IPS-18c (cell line): ENCODE data around the gene PIEZO2.

Source experiments
- H3K4me3 ChIP-seq: 2 replicates; pipeline ENCODE4 v1.7.0; 2013; ENCODE audit warnings: low read depth, mild to moderate bottlenecking, low read length, moderate library complexity; ENCODE audit not compliant: insufficient read depth
- H3K9me3 ChIP-seq: one replicate; pipeline ENCODE4 v1.6.1; 2013; ENCODE audit warnings: mild to moderate bottlenecking, low read length, moderate library complexity; ENCODE audit not compliant: control insufficient read depth, insufficient read depth

PIEZO2 gene

DNA sequence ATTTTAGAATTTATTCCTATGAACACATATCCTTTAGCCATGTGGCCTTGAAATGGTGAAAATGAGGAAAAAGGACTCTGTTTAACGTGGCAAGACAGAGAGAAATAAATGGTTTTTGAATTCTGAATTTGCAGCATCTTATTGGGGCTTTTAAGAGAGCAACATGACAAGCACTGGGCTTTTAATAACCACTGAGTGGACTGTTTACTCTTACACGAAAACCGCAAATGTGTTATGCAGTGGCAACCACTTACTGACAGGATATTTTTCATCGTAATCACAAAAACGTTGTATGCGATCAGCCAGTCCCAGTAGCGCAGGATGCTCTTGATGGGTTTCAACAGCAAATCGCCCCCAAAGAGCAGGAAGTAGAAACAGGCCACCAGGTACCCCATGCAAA lies 397.0 kb downstream of the PIEZO2 start:
- no peaks in the 10 kb centered on the region for H3K9me3 ChIP-seq
- H3K4me3 ChIP-seq, result no peak overlapping the region

DNA sequence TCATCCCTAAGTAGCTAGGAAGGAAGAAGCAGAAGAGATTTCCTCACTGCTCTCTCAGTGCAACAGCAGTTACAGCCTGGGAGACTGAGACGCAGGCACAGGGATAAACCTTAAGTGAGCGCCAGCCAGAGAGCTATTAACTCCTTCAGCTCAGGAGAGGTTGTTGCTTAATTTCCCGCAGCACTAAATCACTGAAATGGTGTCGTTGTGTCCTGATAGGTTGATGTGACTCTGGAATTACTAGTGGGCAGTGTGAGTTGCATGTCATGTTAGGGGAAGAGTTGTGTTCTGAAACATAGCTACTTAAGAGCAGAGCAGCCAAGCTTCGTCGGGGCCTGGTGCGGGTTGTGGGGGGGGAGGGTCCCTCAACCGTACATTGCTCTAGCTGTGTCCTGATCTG lies 397.7 kb downstream of the PIEZO2 start:
- Histone ChIP-seq H3K9me3 (no peaks in the 10 kb centered on the region), H3K4me3 (no peak overlapping the region)

DNA sequence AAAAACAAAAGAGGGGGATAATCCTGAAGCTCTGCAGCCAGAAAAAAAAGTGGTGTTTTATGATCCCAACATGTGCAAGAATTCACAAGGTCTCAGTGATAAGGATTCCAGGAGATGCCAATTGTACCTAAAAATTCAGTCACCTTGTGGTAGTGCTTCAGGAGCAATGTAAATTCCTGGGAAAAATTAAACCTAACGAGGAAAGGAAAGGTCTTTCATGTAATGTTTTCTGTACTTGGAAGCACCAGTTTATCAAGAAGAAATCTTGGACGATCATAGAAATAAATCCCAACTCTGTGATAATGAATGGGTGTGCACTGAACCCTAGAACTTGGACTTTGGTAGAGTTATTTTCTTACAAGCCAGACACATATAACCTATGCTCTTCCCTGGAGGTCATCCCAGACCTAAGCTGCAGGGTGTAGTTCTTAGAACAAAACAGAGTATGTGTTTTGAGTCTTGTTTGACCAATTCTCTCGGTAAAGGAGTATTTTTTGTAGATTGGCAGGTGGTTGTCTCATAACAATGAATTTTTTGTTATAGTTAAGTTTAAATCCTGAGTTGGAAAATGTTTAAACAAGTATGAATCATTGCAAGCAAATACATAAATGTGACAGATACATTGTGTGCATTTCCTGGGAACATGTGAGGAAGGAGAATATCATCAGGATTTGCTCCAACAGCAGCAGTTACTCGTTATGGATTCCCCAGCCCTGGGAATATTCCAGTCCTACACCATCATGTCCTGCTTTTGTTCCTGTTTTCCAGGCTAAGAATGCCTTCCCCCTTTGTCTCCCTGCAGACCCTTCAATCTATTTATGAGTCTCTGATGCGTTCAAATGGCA lies 399.0 kb downstream of the PIEZO2 start:
- Histone ChIP-seq H3K4me3 (no peak overlapping the region), H3K9me3 (no peaks in the 10 kb centered on the region)

DNA sequence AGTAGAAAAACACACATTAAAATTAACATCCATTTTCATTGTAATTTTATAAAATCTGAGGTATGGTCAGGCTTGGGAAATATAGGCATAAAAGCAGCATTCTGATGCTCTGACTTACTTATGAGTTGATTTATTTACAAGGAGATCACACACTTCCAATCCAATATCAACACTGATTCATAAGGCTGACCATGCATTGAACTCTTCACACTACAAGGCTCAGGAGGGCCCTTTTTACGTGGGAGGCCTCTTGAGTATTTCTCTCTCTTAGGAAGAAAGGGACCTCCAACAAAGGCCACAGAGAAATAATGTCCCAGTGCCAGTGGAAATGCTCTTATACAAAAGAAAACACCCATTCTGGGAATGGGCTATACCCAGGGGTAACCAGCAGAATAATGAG lies 400.7 kb downstream of the PIEZO2 start:
- H3K4me3 ChIP-seq, result no peak overlapping the region
- no peaks in the 10 kb centered on the region for H3K9me3 ChIP-seq

DNA sequence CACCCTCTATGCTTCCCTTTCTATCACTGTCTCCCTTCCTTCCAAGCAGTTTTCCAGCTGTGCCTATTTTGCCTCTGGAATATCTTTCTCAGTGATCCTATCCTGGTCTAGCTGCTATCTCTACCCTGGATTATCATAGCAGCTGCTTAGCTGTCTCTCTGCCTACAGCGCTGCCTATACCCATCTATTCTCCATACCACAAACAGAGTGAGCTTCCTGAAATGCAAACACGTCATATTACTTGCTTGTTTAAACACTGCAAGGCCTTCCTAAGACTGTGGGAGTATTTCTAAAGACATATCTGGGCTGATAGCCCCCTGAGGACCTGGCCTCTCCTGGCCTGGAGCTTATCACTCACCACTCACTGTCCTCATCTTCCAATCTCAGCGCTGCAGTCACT lies 403.4 kb downstream of the PIEZO2 start:
- Histone ChIP-seq H3K9me3 (no peaks in the 10 kb centered on the region), H3K4me3 (no peak overlapping the region)

DNA sequence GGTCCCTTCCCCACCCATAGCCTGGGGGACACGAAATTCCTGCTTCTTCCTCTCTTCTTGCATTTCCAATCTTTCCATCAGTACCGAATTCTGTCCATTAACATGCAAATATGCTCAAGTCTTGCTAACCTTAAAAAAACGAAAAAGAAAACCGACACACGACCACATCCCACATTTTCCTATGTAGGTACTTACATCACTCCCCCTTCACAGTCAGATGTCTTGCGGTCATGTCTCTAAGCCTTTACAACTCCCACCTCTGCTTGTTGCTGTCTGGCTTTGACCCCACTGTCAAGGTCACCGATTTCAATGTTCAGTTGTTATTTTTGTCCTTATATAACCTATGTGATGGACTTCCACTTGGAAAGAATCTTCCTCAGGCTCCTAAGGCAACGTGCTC lies 404.1 kb downstream of the PIEZO2 start:
- Histone ChIP-seq H3K4me3 (no peak overlapping the region), H3K9me3 (no peaks in the 10 kb centered on the region)

DNA sequence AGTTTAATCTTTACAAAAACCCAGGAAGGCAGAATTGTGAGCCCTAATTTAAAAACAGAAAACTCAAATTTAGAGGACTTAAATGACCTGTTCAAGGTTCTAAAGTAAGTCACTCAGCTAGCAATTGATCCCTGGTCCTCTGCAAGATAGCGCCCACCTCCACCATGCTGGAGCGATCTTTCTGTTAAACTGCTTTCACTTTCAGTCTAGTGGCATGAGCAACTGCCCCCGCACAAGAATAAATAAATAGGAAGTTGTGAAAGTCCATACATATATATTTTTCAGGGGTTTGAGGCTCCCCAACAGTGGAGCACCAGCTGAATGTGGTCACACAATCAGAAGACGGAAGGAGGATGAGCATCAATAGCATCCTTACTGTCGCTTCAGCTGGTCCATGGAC lies 405.6 kb downstream of the PIEZO2 start:
- Histone ChIP-seq H3K9me3 (no peaks in the 10 kb centered on the region), H3K4me3 (no peak overlapping the region)

DNA sequence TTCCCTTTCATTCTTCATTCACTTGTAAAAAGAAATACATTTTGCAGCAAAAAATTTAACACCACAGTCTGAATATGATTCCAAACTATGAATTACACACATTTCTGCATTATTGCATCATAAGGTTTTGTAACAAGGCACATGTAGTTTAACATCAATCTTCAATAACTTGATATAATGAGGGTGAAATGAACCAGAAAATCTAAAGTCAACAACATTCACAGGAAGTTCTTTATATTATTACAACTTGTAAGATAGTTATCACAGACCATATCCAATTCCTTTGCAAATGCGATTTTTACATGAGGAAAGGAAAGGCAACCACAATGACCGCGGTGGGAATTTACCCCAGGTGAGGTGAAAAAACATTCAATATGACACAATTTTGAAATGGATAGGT lies 410.2 kb downstream of the PIEZO2 start:
- H3K9me3 ChIP-seq, result no peaks in the 10 kb centered on the region
- H3K4me3 ChIP-seq, result no peak overlapping the region

DNA sequence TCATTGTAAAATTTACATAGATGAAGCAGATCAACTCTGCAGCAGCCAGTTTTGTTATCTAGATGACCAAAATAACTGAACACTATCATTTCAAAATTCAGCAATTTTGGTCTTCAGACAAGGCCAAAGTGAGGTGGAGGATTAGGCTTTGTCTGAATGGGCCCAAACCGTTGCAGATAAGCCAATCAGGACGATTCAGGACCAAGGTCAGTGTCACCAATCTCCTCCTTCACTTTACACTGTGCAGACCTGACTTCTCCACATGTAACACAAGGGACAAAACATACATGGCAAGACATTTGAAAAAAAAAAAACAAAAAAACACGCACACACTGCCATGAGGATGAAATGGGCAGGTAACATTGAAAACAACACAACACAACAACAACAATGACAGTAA lies 412.4 kb downstream of the PIEZO2 start:
- H3K9me3 ChIP-seq, result no peaks in the 10 kb centered on the region
- H3K4me3 ChIP-seq, result no peak overlapping the region

DNA sequence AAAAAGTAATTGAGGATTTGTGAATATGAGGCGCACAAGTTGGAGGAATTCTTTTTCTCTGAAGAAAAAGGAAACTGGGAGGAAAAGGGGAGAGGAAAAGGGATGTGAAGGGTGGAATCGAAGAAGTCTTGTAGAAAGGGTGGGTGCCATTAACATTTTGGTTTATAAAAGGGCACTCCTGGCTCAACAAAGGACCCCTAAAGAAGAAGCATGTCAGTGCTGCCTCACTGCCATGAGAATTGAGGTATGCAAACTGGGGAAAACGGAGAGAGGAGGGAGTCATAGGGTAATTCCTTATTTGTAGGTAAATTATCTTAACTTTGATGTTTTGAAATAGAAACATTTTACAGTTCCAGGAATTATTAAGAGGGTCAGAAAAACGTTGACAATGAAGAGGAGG lies 416.4 kb downstream of the PIEZO2 start:
- no peak overlapping the region for H3K4me3 ChIP-seq
- H3K9me3 ChIP-seq, result no peaks in the 10 kb centered on the region

DNA sequence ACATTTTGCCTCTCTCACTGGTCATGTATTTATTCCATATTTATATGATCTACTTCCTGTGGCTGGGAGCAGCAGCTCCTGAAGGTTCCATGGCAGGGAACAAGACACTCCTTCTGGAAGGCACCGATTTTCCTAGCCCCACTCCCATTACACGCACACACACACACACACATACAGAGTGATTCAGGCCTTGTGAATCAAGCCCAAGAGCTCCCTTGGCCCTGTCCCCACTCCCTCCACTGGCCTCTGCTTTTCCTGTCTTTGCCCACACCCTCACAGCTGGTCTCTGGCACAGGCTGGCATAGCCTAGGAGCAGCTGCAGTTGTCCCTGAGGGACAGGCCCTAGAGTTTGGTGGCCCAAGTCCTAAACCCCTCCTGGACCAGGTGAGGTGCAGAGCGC lies 421.9 kb downstream of the PIEZO2 start:
- Histone ChIP-seq H3K4me3 (no peak overlapping the region), H3K9me3 (peaks cover 2% of the 10 kb centered on the region)

DNA sequence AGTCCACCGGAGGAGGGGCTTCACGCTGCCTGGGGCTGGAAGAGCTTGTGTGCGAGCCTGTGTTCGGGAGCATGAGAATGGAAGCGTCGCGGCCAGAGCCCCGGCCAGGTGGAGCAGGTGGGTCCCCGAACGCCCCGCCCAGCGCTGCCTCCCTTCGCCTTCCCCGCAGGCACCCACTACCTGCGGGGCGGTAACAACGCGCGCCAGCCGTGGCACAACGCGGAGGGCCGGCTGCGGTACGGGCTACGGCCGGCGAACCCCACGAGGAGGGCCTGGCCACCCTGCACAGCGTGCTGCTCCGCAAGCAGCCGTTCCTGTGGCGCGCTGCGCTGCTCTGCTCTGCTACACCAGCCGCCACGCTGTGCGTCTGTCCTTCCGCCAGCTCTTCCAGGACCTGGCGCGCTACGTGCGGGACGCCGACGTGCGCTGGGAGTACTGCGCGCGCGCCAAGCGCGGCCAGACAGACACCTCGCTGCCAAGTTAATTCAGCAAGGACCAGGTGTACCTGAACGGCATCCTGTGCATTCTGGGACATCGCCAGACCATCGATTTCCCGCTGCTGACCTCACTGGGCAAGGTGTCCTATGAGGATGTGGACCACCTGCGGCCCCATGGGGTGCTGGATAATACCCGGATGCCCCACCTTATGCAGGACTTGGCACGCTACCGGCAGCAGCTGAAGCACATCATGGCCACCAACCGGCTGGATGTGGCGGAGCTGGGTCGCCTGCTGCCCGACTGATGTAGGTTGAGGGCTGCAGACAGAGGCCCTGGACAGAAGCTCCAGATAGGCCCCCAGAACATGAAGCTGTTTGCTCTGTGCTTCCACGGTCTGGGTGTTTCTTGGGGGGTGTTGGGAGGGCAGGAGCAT lies 422.9 kb downstream of the PIEZO2 start:
- Histone ChIP-seq H3K9me3 (peaks cover 2% of the 10 kb centered on the region), H3K4me3 (no peak overlapping the region)

DNA sequence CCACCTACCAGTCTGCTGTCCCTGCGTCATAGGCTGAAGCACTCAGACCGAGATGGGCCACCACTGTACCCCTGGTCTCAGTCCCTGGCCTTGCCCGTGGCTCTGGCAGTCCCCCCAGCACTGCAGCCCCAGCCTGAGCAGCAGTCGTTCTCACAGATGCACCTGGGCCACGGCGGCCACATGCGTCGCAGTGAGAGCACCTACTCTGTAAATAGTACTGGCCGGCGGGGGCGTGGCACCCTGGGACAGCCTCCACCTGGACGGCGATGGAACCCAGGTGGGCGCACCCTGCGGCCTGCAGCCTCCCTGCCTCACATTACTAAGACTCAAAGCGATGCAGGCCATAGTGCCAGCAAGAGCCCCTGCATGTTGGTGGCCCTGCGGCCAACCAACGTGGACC lies 424.7 kb downstream of the PIEZO2 start:
- peaks cover 2% of the 10 kb centered on the region for H3K9me3 ChIP-seq
- no peak overlapping the region for H3K4me3 ChIP-seq

DNA sequence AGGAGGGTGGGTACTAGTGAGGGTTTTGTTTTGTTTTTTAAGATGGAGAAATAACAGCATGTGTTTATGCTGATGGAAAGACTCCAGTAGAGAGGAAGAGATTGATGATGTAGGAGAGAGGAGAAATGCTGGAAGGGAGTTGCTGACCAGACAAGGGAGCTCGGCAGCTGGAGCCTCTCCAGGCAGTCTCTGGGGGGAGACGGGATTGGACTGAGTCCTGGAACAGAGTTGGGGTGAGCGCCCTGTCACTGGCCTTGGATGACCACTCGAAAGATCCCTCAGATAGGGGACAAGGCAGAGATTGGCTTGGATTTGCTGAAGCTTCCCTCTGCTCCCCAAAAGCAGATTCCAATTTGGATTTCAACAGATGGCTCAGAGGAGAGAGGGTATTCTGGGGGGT lies 425.9 kb downstream of the PIEZO2 start:
- peaks cover 2% of the 10 kb centered on the region for H3K9me3 ChIP-seq
- H3K4me3 ChIP-seq, result no peak overlapping the region

DNA sequence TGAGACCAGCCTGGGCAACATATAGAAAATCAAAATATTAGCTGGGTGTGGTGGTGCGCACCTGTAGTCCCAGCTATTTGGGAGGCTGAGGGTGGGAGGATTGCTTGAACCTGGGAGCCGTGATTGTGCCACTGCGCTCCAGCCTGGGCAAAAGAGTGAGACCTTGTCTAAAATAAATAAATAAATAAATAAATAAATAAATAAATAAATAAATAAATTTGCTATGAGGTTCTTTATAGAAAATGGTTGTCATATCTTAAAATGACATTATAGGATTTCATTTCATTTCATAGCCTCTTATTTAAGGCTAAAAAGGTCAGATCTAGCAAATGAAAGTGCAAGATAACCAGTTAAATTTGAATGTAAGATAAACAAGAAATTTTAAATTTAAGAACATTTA lies 430.6 kb downstream of the PIEZO2 start:
- H3K9me3 ChIP-seq, result peaks cover 2% of the 10 kb centered on the region
- no peak overlapping the region for H3K4me3 ChIP-seq

DNA sequence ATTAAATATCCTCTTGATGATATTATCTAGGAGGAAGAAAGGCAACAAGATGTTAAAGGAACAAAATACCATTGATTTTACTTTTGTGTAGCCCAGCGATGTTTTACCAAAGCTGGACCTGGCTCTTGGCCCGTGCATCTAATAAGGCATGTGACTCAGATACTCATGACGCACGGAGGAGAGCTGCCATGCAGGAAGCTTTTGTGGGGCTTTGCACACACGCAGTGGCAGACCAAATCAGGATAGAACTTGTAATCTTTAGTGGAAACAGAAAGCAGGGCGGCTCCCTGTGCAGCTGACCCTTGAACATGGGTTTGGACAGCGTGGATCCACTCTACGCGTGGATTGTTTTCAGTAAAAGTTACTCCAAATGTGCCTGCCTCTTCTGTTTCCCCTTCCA lies 433.6 kb downstream of the PIEZO2 start:
- no peak overlapping the region for H3K4me3 ChIP-seq

DNA sequence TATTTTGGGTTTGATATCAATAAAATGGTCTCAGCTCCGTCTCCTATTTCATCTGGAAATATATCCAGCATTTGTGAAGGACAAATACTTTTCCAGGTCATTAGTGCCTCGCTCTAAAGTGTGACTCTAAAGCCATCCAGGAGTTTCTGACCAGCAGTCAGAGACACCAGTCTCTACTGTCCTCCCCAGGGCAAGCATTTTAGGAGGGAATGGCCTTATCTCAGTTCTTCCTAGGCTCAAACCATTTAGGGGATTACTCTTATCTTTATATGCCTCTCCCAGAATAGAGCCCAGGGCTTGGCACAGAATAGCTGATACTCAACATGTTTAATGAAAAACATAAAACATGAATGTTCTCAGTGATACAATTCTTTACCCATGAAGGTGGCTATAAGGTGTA lies 436.0 kb downstream of the PIEZO2 start:
- H3K4me3 ChIP-seq, result no peak overlapping the region
- H3K9me3 ChIP-seq, result no peaks in the 10 kb centered on the region

More for the DNA sequence above, 433.6 kb downstream of the PIEZO2 start:
- H3K9me3 ChIP-seq, result no peaks in the 10 kb centered on the region

DNA sequence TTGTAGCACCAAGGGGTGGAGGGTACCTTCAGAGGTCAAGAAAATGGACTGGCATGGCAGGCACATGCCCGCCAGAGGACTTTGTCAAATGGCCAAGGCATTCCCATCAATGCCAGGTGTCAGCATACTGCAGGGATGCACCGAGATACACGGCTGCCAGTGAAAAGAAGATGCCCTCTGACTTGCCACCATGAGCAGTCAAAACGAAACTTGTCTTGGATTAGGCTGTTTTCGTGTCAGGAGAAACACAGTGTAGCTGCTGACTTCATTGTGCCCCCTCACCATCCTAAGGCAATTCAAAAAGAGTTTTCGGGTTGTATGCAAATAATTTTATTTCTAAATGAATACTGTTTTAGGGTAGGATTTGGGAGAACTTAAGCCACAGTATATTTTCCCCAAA lies 442.1 kb downstream of the PIEZO2 start:
- H3K9me3 ChIP-seq, result no peaks in the 10 kb centered on the region
- no peak overlapping the region for H3K4me3 ChIP-seq
